GM23338 (cell line): ENCODE measurements around the gene PAM16. TPM values are rescaled to one million over a fixed set of nuclear protein-coding genes. Genes with fewer than 3 reads are reported as not detected.

Experiments
- ATAC-seq: fragments of 200-7000 bp; cut with Tn5 transposase; 3 replicates; pipeline ENCODE4 v1.9.1; 2020
- DNase-seq: peaks from one replicate; pipeline ENCODE4 v3.0.0-alpha.2; 2015; ENCODE audit warnings: low spot score
- H2AFZ ChIP-seq: fragments of 200-600 bp; sonication (generic); 2 replicates; pipeline ENCODE4 v1.8.0; 2016; ENCODE audit warnings: antibody characterized with exemption, mild to moderate bottlenecking, moderate library complexity
- H3F3A ChIP-seq: fragments of 200-600 bp; sonication (generic); replicated peaks from 2 replicates; pipeline ENCODE4 v1.8.0; 2017; ENCODE audit warnings: antibody characterized with exemption, mixed run types, low read depth
- H3K27ac ChIP-seq: fragments of 200-600 bp; sonication (generic); 2 replicates; pipeline ENCODE4 v1.6.1; 2016; ENCODE audit warnings: low read depth
- H3K27me3 ChIP-seq: fragments of 200-600 bp; sonication (generic); 2 replicates; pipeline ENCODE4 v1.8.0; 2016; ENCODE audit warnings: mild to moderate bottlenecking, mixed run types, moderate library complexity; ENCODE audit not compliant: insufficient read depth
- H3K36me3 ChIP-seq: fragments of 200-600 bp; sonication (generic); 2 replicates; pipeline ENCODE4 v1.8.0; 2016; ENCODE audit warnings: mild to moderate bottlenecking; ENCODE audit not compliant: insufficient read depth
- H3K4me1 ChIP-seq: fragments of 200-600 bp; sonication (generic); 2 replicates; pipeline ENCODE4 v1.8.0; 2016; ENCODE audit warnings: mild to moderate bottlenecking, moderate library complexity; ENCODE audit not compliant: insufficient read depth
- H3K4me2 ChIP-seq: fragments of 200-600 bp; sonication (generic); 2 replicates; pipeline ENCODE4 v1.7.1; 2017; ENCODE audit warnings: mixed run types
- H3K4me3 ChIP-seq: fragments of 200-600 bp; sonication (generic); 2 replicates; pipeline ENCODE4 v1.6.1; 2016; ENCODE audit warnings: mixed run types
- H3K79me2 ChIP-seq: fragments of 200-600 bp; sonication (generic); replicated peaks from 2 replicates; pipeline ENCODE4 v1.8.0; 2017; ENCODE audit warnings: mild to moderate bottlenecking; ENCODE audit not compliant: insufficient read depth
- H3K9me2 ChIP-seq: fragments of 200-600 bp; sonication (generic); 2 replicates; pipeline ENCODE4 v1.8.0; 2017; ENCODE audit not compliant: insufficient read depth
- H4K20me1 ChIP-seq: fragments of 200-600 bp; sonication (generic); replicated peaks from 2 replicates; pipeline ENCODE4 v1.8.0; 2017; ENCODE audit warnings: mild to moderate bottlenecking; ENCODE audit not compliant: insufficient read depth
- H3K27ac Mint-ChIP-seq: 2 replicates; pipeline ENCODE4 v1.8.0; 2020; ENCODE audit warnings: inconsistent platforms, mild to moderate bottlenecking, moderate library complexity, mixed read lengths
- H3K27me3 Mint-ChIP-seq: 3 replicates; pipeline ENCODE4 v1.8.0; 2022; ENCODE audit warnings: low read depth, mild to moderate bottlenecking, moderate library complexity, mixed read lengths, inconsistent platforms; ENCODE audit not compliant: insufficient read depth, poor library complexity
- H3K36me3 Mint-ChIP-seq: 3 replicates; pipeline ENCODE4 v1.8.0; 2021; ENCODE audit warnings: low read depth, mild to moderate bottlenecking, inconsistent platforms, moderate library complexity, mixed read lengths
- H3K4me1 Mint-ChIP-seq: 3 replicates; pipeline ENCODE4 v1.8.0; 2020; ENCODE audit warnings: mild to moderate bottlenecking, inconsistent platforms, mixed read lengths
- H3K4me3 Mint-ChIP-seq: 3 replicates; pipeline ENCODE4 v1.8.0; 2021; ENCODE audit warnings: moderate library complexity, mild to moderate bottlenecking, inconsistent platforms, mixed read lengths
- H3K9me3 Mint-ChIP-seq: 3 replicates; pipeline ENCODE4 v1.8.0; 2020; ENCODE audit warnings: moderate library complexity, mild to moderate bottlenecking, inconsistent platforms, mixed read lengths
- CTCF ChIP-seq, 2 experiments: fragments of 200-600 bp in 1 of 2; sonication (generic) in 1 of 2; conservative IDR thresholded peaks; 2 replicates each; pipeline versions ENCODE4 v1.5.1 to v1.6.1; 2016 to 2017; ENCODE audit warnings: antibody characterized with exemption in 2 of 2, low read depth in 2 of 2, mild to moderate bottlenecking in 2 of 2, moderate library complexity in 1 of 2
- EZH2 ChIP-seq: fragments of 200-600 bp; sonication (generic); IDR thresholded peaks from one replicate; pipeline ENCODE4 v1.8.0; 2017; ENCODE audit warnings: antibody characterized with exemption, mild to moderate bottlenecking, low read depth; ENCODE audit not compliant: unreplicated experiment
- ZNF462 ChIP-seq: fragments of 250-450 bp; sonication (Bioruptor Pico); IDR thresholded peaks from 2 replicates; pipeline ENCODE4 v1.5.0; 2020; ENCODE audit warnings: mild to moderate bottlenecking, moderate library complexity
- polyA plus RNA-seq: library from polyadenylated mRNA; unstranded; fragments of >200 nt; fragmentation: Nextera tagmentation; extraction: Ambion mirVana; gene quantifications from 2 replicates; pipeline ENCODE4 v1.2.1, GENCODE V29; 2016
- total RNA-seq: library from RNA; depleted of rRNA; stranded (reverse); fragments of >200 nt; shearing (Covaris generic); gene quantifications from 2 replicates; pipeline ENCODE4 v1.2.3, GENCODE V29; 2014

PAM16 gene
- total and polyA plus RNA-seq, 2 experiments from 2014 or later: 84.1 to 283 TPM

- Mint-ChIP-seq H3K27me3 (peaks cover 44% of the 10 kb centered on the region), H3K27ac (no peak overlapping the region), H3K9me3 (peaks cover 3% of the 10 kb centered on the region; the same call in 2 of the 3 replicates), H3K36me3 (peaks cover 7% of the 10 kb centered on the region; the same call in 1 of the 3 replicates), H3K4me1 (peaks cover 36% of the 10 kb centered on the region), H3K4me3 (no peak overlapping the region)
- Histone ChIP-seq H3K4me3 (no peak overlapping the region), H3K79me2 (peaks cover 20% of the 10 kb centered on the region), H3K9me2 (no peaks in the 10 kb centered on the region), H2AFZ (peak overlapping the region; percentile 97), H3K36me3 (no peaks in the 10 kb centered on the region), H3F3A (peaks cover 44% of the 10 kb centered on the region), H3K4me1 (peaks cover 20% of the 10 kb centered on the region; the same call in 1 of the 2 replicates), H4K20me1 (no peaks in the 10 kb centered on the region), H3K27me3 (peaks cover 17% of the 10 kb centered on the region), H3K4me2 (peak overlapping the region; percentile 60), H3K27ac (peak overlapping the region; percentile 82)
- peak; percentile 79 to 90 for TF ChIP-seq CTCF (conservative IDR thresholded peaks at IDR 0.05; ENCODE audit: low read depth in 2 of 2)
- TF ChIP-seq EZH2: no peak
- TF ChIP-seq ZNF462 (CRISPR knock-in tag): no peak
- DNase-seq: peak; percentile 95
- peak; percentile 48 for ATAC-seq
Observed at GRCh38 chr16:4309833-4310266, 41.3 kb downstream of the PAM16 start.
